GM12878 (cell line): ENCODE measurements around the gene AQP3. TPM values are rescaled to one million over a fixed set of nuclear protein-coding genes. Genes with fewer than 3 reads are reported as not detected.

ENCODE experiments used
- ATAC-seq: fragments of 200-7000 bp; cut with Tn5 transposase; 3 replicates; pipeline ENCODE4 v1.9.1; 2020; ENCODE audit warnings: mild to moderate bottlenecking, moderate library complexity
- BruUV-seq: library from RNA; stranded (reverse); fragments of 400-500 nt; replicated peaks from 2 replicates; lab custom pipeline; 2021; lab: Mats Ljungman, UMichigan
- CTCF ChIA-PET: fragments of 300-600 bp; sonication (Branson Sonifier 250); formaldehyde crosslinking; extraction: SDS; loops from one replicate; lab custom pipeline; 2021; ENCODE audit warnings: inconsistent platforms; lab: Yijun Ruan, JAX
- POLR2A ChIA-PET: fragments of 350-600 bp; formaldehyde crosslinking; extraction: SDS; loops from one replicate; lab custom pipeline; 2021; ENCODE audit warnings: inconsistent platforms; lab: Charles Lee
- RAD21 ChIA-PET: fragments of 300-600 bp; sonication (Branson Sonifier 250); formaldehyde crosslinking; loops from one replicate; lab custom pipeline; 2023; ENCODE audit warnings: antibody characterized with exemption; ENCODE audit not compliant: unreplicated experiment; lab: Charles Lee
- SMC1A ChIA-PET: fragments of 300-600 bp; sonication (Branson Sonifier 250); formaldehyde crosslinking; loops from one replicate; lab custom pipeline; 2023; ENCODE audit not compliant: unreplicated experiment, uncharacterized antibody; lab: Charles Lee
- DNase-seq: peaks from one replicate; pipeline ENCODE4 v3.0.0-alpha.2; 2011; ENCODE audit warnings: low read depth, low spot score
- FAIRE-seq: peaks from 3 replicates; lab custom pipeline; 2011; peaks lifted over from hg19 to GRCh38; lab: Jason Lieb, UNC
- H2AFZ ChIP-seq: 2 replicates; pipeline ENCODE4 v1.6.0; 2011; ENCODE audit warnings: low read depth, low read length, control low read depth; ENCODE audit not compliant: control insufficient read depth
- H3K27ac ChIP-seq: 2 replicates; pipeline ENCODE4 v1.5.1; 2011; ENCODE audit warnings: control low read depth; ENCODE audit not compliant: control insufficient read depth, insufficient read depth
- H3K27me3 ChIP-seq, 2 experiments: replicated peaks in 1 of 2; 2 replicates each; pipeline versions ENCODE4 v1.6.0 to v1.6.1; 2011; ENCODE audit warnings: low read length in 1 of 2; ENCODE audit not compliant: control insufficient read depth in 2 of 2, insufficient read depth in 2 of 2
- H3K36me3 ChIP-seq, 2 experiments: 2 replicates each; pipeline ENCODE4 v1.5.1; 2011; ENCODE audit warnings: low read length in 1 of 2; ENCODE audit not compliant: control insufficient read depth in 2 of 2, insufficient read depth in 2 of 2
- H3K4me1 ChIP-seq: 2 replicates; pipeline ENCODE4 v1.6.1; 2011; ENCODE audit warnings: mild to moderate bottlenecking, low read length, moderate library complexity, mixed read lengths; ENCODE audit not compliant: control insufficient read depth, insufficient read depth
- H3K4me2 ChIP-seq: 2 replicates; pipeline ENCODE4 v1.6.0; 2011; ENCODE audit warnings: control low read depth; ENCODE audit not compliant: control insufficient read depth, insufficient read depth
- H3K4me3 ChIP-seq: fragments of 200-600 bp; sonication (generic); 2 replicates; pipeline ENCODE4 v1.5.1; 2016
- H3K79me2 ChIP-seq: 2 replicates; pipeline ENCODE4 v1.6.0; 2011; ENCODE audit warnings: low read length; ENCODE audit not compliant: control insufficient read depth, insufficient read depth
- H3K9ac ChIP-seq: 2 replicates; pipeline ENCODE4 v1.8.0; 2011; ENCODE audit warnings: low read length, control low read depth, mixed read lengths; ENCODE audit not compliant: control insufficient read depth, insufficient read depth
- H3K9me3 ChIP-seq: replicated peaks from 3 replicates; pipeline ENCODE4 v1.5.1; 2011; ENCODE audit warnings: mild to moderate bottlenecking, low read length; ENCODE audit not compliant: control insufficient read depth, insufficient read depth
- H4K20me1 ChIP-seq: 2 replicates; pipeline ENCODE4 v1.6.0; 2011; ENCODE audit not compliant: control insufficient read depth, insufficient read depth
- BHLHE40 ChIP-seq, 2 experiments: fragments of 450-650 bp in 1 of 2; IDR thresholded peaks; 2 replicates each; pipeline ENCODE4 v1.6.1; 2011 to 2017; ENCODE audit warnings: low read depth in 2 of 2, borderline replicate concordance in 1 of 2, improper control_type of control experiment in 1 of 2, low read length in 1 of 2, mild to moderate bottlenecking in 1 of 2
- BRCA1 ChIP-seq: IDR thresholded peaks from 2 replicates; pipeline ENCODE4 v1.6.1; 2011; ENCODE audit warnings: low read depth, low read length, improper control_type of control experiment
- CHD2 ChIP-seq: IDR thresholded peaks from 2 replicates; pipeline ENCODE4 v1.6.1; 2011; ENCODE audit warnings: low read depth, low read length, improper control_type of control experiment, borderline replicate concordance
- CREM ChIP-seq: IDR thresholded peaks from 2 replicates; pipeline ENCODE4 v1.6.1; 2014; ENCODE audit warnings: antibody characterized with exemption, low read depth
- GATAD2B ChIP-seq: fragments of 450-650 bp; conservative IDR thresholded peaks from 2 replicates; pipeline ENCODE4 v1.6.1; 2017; ENCODE audit warnings: low read depth, mild to moderate bottlenecking, moderate library complexity
- KLF5 ChIP-seq: fragments of 450-650 bp; IDR thresholded peaks from 2 replicates; pipeline ENCODE4 v1.6.1; 2014; ENCODE audit warnings: mild to moderate bottlenecking; ENCODE audit not compliant: partially characterized antibody
- LARP7 ChIP-seq: fragments of 450-650 bp; IDR thresholded peaks from 2 replicates; pipeline ENCODE4 v1.6.1; 2017; ENCODE audit warnings: mild to moderate bottlenecking
- NR2C1 ChIP-seq: fragments of 450-650 bp; IDR thresholded peaks from 2 replicates; pipeline ENCODE4 v1.6.1; 2017; ENCODE audit warnings: antibody characterized with exemption, mild to moderate bottlenecking, moderate library complexity
- PML ChIP-seq: IDR thresholded peaks from 2 replicates; pipeline ENCODE4 v1.6.1; 2012; ENCODE audit warnings: low read length, inconsistent platforms
- RB1 ChIP-seq: fragments of 450-650 bp; formaldehyde crosslinking; IDR thresholded peaks from 2 replicates; pipeline ENCODE4 v1.6.1; 2017; ENCODE audit warnings: mild to moderate bottlenecking, borderline replicate concordance
- SIN3A ChIP-seq: IDR thresholded peaks from 2 replicates; pipeline ENCODE4 v1.6.1; 2012; ENCODE audit warnings: low read depth, low read length, improper control_type of control experiment
- SIX5 ChIP-seq: IDR thresholded peaks from 2 replicates; pipeline ENCODE4 v1.6.1; 2011; ENCODE audit warnings: mild to moderate bottlenecking, low read depth, low read length, moderate library complexity; ENCODE audit not compliant: severe bottlenecking
- SP1 ChIP-seq: IDR thresholded peaks from one replicate; pipeline ENCODE4 v1.6.1; 2011; ENCODE audit warnings: low read depth, low read length
- SRF ChIP-seq, 2 experiments: IDR thresholded peaks; 2 replicates each; pipeline ENCODE4 v1.6.1; 2011; ENCODE audit warnings: low read depth in 2 of 2, low read length in 2 of 2, mild to moderate bottlenecking in 1 of 2, moderate library complexity in 1 of 2
- STAT3 ChIP-seq: IDR thresholded peaks from 2 replicates; pipeline ENCODE4 v1.6.1; 2011; ENCODE audit warnings: low read depth, low read length, improper control_type of control experiment
- TAF1 ChIP-seq: IDR thresholded peaks from 2 replicates; pipeline ENCODE4 v1.6.1; 2011; ENCODE audit warnings: mild to moderate bottlenecking, low read depth, low read length, borderline replicate concordance
- ZNF24 ChIP-seq: fragments of 450-650 bp; IDR thresholded peaks from 2 replicates; pipeline ENCODE4 v1.6.1; 2017; ENCODE audit warnings: antibody characterized with exemption, mild to moderate bottlenecking
- ZNF384 ChIP-seq: IDR thresholded peaks from 2 replicates; pipeline ENCODE4 v1.6.1; 2012; ENCODE audit warnings: low read depth, mild to moderate bottlenecking, low read length, improper control_type of control experiment, borderline replicate concordance
- ZNF592 ChIP-seq: fragments of 450-650 bp; IDR thresholded peaks from 2 replicates; pipeline ENCODE4 v1.6.1; 2017; ENCODE audit warnings: mild to moderate bottlenecking, moderate library complexity
- ZSCAN29 ChIP-seq: fragments of 450-650 bp; IDR thresholded peaks from 2 replicates; pipeline ENCODE4 v1.6.1; 2017; ENCODE audit warnings: mild to moderate bottlenecking, moderate library complexity
- WGBS: methylation state at CpG from one replicate; pipeline ENCODE4 v1.1.6; 2016; ENCODE audit warnings: low lambda C conversion rate; ENCODE audit not compliant: insufficient replicate concordance, insufficient coverage; ENCODE audit errors: missing lambda C conversion rate; 5-methylcytosine and 5-hydroxymethylcytosine counted together
- in situ Hi-C: fragments of 300-500 bp; cut with MboI; formaldehyde crosslinking; loops from 9 replicates; pipeline ENCODE4 v1.14.3; 2018; ENCODE audit warnings: mixed read lengths
- intact Hi-C: fragments of 100-400 bp; cut with micrococcal nuclease; formaldehyde crosslinking; loops from one replicate; pipeline ENCODE4 v1.14.2; 2022; ENCODE audit not compliant: unreplicated experiment
- polyA plus RNA-seq, 11 experiments: library from polyadenylated mRNA; depleted of rRNA in 4 of 11; unstranded in 6 of 11; stranded (reverse) in 5 of 11; fragments of >200 nt; fragmentation: Nextera tagmentation in 4 of 11; fragmentation: Illumina TruSeq in 1 of 11; extraction: Ambion mirVana in 4 of 11; extraction: Trizol in 1 of 11; gene quantifications; 1 replicate in 1 of 11; 2 replicates in 10 of 11; pipeline versions ENCODE4 v1.2.1 to v1.2.3, GENCODE V29; 2011 to 2016; ENCODE audit warnings: inconsistent platforms in 2 of 11, missing spikeins in 2 of 11, low read depth in 1 of 11
- total RNA-seq, 4 experiments: library from RNA; depleted of rRNA in 3 of 4; stranded (reverse); fragments of >200 nt in 3 of 4; fragmentation: Illumina TruSeq in 1 of 4; extraction: Trizol in 1 of 4; gene quantifications; 2 replicates each; pipeline versions ENCODE4 v1.2.1 to v1.2.3, GENCODE V29; 2013 to 2021

The AQP3 gene
- total and polyA plus RNA-seq, 10 of the 15 experiments (the other 5 are each of a cell fraction or from before 2014, with no cell fraction given), result 0.60 to 11.8 (median 4.5) TPM

- no peak for ATAC-seq
- WGBS, result 95% methylated on average over 21 of the region's 21 CpGs
- Histone ChIP-seq H3K27me3 (no peaks in the 10 kb centered on the region), H3K27ac (no peak overlapping the region)
- TF ChIP-seq ZNF592 (no peak), ZNF384 (no peak), STAT3 (no peak), CHD2 (no peak), LARP7 (no peak), BRCA1 (no peak), ZNF24 (no peak), NR2C1 (no peak), RB1 (no peak), ZSCAN29 (no peak), TAF1 (no peak), PML (no peak), SIN3A (no peak), BHLHE40 (IDR thresholded peaks at IDR 0.05; ENCODE audit: borderline replicate concordance in 1 of 2, low read depth in 2 of 2, low read length in 1 of 2) (no peak), SRF (IDR thresholded peaks at IDR 0.05; ENCODE audit: low read depth in 2 of 2, low read length in 2 of 2) (no peak), KLF5 (no peak), GATAD2B (no peak), CREM (no peak), SIX5 (no peak), SP1 (no peak)
- TF ChIP-seq, all 136 proteins: peak for 0
- ChIA-PET RAD21 (interaction anchor here (3.8 kb wide), 1 partner anchor 64 kb away, joined by 39 read pairs; no protein-coding TSS in a partner anchor), CTCF (interaction anchor here (14.3 kb wide), 1 partner anchor 16 kb away, joined by 154 read pairs; no protein-coding TSS in a partner anchor), SMC1A (interaction anchor here (1.0 kb wide), 1 partner anchor 65 kb away, joined by 3 read pairs; no protein-coding TSS in a partner anchor), POLR2A (no interaction called here)
- H2AFZ ChIP-seq, result no peak overlapping the region
- no peak for FAIRE-seq
- in situ Hi-C loops, result no loop called here
- no peaks in the 10 kb centered on the region for H4K20me1 ChIP-seq
- H3K4me3 ChIP-seq, result no peak overlapping the region
- no TSS peak for BruUV-seq
- intact Hi-C loops, result no loop called here
- no peak overlapping the region for H3K9ac ChIP-seq
- H3K4me1 ChIP-seq, result peaks cover 7% of the 10 kb centered on the region
- H3K4me2 ChIP-seq, result no peak overlapping the region
- H3K79me2 ChIP-seq, result peaks cover 20% of the 10 kb centered on the region
- DNase-seq, result no peak
- no peaks in the 10 kb centered on the region for H3K9me3 ChIP-seq
- peaks cover 33 to 47% of the 10 kb centered on the region in 2 experiments for H3K36me3 ChIP-seq
These were observed 21.6 kb upstream of the AQP3 start for GRCh38 chr9:33468797-33469621.
